Posterior cingulate gyrus (tissue), 11 donors: ENCODE results near the gene ASPG.

Experiments used
- DNase-seq, 10 donors: peaks; one replicate each; pipeline versions ENCODE4 v3.0.0 to v3.0.0-alpha.2; 2020 to 2021; ENCODE audit warnings: mixed read lengths in 3 of 10
- intact Hi-C: fragments of 100-400 bp; cut with DNase I; formaldehyde crosslinking; loops from one replicate; pipeline ENCODE4 v1.15.1; 2023

ASPG gene

GRCh38 chr14:104112609-104113571 is 27.4 kb downstream of the ASPG start:
- intact Hi-C loops, result no loop called here
- peak in 5 of 10 donors; percentile 3 to 59 (median 52) for DNase-seq

GRCh38 chr14:104113631-104114420 is 28.3 kb downstream of the ASPG start:
- DNase-seq, result peak in 6 of 10 donors; percentile 1 to 75 (median 36)
- intact Hi-C loops, result no loop called here

GRCh38 chr14:104114421-104115130 is 29.1 kb downstream of the ASPG start:
- intact Hi-C loops, result no loop called here

GRCh38 chr14:104115131-104115600 is 29.7 kb downstream of the ASPG start:
- peak in 5 of 10 donors; percentile 1 to 65 (median 37) for DNase-seq
- intact Hi-C loops, result no loop called here

More at GRCh38 chr14:104114421-104115130, 29.1 kb downstream of the ASPG start:
- peak in 6 of 10 donors; percentile 0 to 72 (median 44) for DNase-seq

- peak in 4 of 10 donors; percentile 24 to 74 (median 52) for DNase-seq
- intact Hi-C loops, result no loop called here
These were observed 30.3 kb downstream of the ASPG start for GRCh38 chr14:104115691-104116287.

DNA sequence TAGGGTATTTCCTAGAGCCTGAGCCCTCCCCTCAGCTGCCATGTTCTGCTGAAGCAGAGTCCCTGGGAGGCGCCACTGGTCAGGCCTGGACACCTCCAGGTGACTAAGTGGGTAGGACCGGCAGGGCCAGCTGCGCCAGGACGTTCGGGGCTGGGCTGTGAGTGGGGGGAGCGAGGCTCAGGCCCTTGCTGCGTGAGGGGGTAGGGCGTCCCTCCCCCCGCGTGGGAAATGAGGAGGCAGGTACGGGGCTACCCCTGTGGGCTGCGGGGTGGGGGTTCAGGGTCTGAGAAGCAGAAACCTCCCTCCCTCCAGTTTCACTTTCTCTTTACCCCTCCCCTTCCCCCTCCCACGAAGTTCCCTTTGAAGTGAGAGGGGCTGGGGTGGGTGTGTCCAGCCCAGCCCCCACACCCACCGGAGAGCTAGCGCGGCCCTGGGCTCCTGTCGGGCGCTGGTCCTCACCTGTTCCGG is 30.8 kb downstream of the ASPG start:
- peak in 3 of 10 donors; percentile 4 to 54 (median 53) for DNase-seq
- intact Hi-C loops, result no loop called here

DNA sequence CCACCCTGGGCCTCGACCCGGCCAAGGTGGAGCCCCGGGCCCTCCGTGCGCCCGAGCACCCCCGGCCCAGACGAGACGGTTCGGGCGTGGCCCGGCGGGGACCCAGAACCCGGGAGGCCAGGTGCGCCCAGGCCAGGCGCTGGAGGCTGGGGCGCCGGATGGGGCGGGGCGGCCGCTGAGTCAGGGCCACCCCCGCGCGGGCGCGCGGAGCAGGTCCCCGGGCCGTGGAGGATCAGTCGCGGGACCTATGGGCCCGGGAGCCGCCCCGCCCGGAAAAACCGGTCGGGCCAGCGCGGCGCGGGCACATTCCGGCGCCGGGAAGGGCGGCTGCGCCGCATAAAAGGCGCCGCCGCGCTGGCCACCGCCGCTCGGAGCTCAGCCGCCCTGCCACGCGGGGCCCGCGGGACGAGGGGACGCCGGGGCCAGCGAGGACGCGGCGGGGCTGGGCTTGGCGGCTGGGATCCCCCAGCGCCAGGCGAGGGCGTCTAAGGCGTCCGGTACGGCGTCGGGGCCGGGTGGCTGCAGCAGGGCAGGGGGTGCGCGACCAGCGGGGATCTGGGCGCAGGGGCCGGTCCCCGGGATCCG is 31.3 kb downstream of the ASPG start:
- DNase-seq, result peak in 5 of 10 donors; percentile 4 to 67 (median 62)
- intact Hi-C loops, result no loop called here

DNA sequence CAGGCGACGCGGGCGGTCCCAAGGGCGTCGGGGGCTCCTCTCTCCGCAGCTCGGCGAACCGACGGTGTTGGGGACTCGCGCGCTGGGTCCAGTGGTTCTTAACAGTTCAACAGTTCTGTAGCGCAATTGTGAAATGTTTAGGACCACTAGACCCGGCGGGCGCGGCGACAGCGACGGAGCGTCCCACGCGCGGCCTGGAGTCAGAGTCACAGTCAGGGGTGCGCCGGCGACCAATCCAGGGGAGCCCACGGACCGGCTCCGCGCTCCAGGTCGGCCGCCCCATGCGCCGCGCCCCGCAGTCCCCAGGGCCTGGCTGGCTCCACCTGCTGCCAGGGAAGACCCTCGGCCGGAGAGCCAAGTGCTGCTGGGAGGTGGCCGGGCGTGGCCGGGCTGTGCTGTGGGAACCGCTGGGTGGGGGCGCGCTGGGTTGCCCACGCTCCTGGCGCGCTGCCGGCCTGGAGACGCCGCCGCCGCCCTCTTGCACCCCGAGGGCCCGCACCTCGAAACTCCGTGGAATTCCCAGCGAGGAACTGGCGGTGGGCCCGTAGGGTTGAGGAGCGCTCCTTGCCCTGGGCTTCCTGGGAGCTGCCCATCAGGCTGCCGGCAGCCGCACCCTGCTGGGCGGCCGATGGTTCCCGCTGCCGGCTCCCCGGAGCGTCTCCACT is 32.0 kb downstream of the ASPG start:
- DNase-seq, result peak in 4 of 10 donors; percentile 23 to 77 (median 66)
- intact Hi-C loops, result no loop called here

GRCh38 chr14:104118006-104118844 is 32.7 kb downstream of the ASPG start:
- intact Hi-C loops, result no loop called here
- DNase-seq, result peak in 5 of 10 donors; percentile 2 to 81 (median 64)

GRCh38 chr14:104119119-104119487 is 33.6 kb downstream of the ASPG start:
- peak in 6 of 10 donors; percentile 1 to 74 (median 38) for DNase-seq

DNA sequence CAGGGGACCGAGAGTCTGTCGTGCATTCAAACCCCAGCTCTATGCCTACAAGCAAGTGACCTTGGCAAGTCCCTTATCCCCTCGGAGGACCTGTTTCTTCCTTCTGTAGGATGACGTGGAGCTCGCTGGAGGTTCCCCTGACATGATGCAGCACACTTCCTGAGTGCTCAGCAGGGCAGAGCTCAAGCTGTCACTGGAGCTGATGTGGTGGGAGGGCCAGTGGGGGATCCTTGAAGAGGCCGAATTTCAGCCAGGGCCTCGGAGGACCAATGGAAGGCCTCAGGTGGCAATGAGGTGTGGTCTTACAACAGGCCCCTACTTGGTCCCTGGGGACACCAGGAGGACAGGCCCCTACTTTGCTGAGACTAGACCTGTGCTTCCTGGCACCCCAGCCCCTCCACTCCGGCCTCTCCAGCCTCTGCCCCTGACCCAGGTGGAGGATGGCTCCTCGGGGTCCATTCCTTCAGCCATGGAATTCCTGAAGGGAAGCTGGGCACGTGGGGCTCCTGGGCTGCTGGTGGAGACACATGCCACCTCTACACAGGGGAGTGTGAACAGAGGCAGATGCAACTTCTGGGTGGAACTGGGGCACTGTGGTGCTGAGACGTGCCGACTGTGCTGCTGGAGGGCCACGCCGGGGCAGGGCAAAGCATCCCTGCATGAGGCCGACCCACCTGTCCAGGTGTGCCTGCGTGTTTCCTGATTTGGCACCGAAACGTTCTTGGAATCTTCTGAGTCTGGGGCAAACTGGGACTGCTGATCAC is 34.2 kb downstream of the ASPG start:
- peak in 6 of 10 donors; percentile 4 to 83 (median 49) for DNase-seq
- intact Hi-C loops, result no loop called here

More at GRCh38 chr14:104119119-104119487, 33.6 kb downstream of the ASPG start:
- intact Hi-C loops, result no loop called here

GRCh38 chr14:104120281-104120741 is 34.8 kb downstream of the ASPG start:
- intact Hi-C loops, result no loop called here
- DNase-seq, result peak in 5 of 10 donors; percentile 43 to 92 (median 81)

- peak in 1 of 10 donors; percentile 10 for DNase-seq
- intact Hi-C loops, result no loop called here
These were observed 35.6 kb downstream of the ASPG start for GRCh38 chr14:104121142-104121541.

DNA sequence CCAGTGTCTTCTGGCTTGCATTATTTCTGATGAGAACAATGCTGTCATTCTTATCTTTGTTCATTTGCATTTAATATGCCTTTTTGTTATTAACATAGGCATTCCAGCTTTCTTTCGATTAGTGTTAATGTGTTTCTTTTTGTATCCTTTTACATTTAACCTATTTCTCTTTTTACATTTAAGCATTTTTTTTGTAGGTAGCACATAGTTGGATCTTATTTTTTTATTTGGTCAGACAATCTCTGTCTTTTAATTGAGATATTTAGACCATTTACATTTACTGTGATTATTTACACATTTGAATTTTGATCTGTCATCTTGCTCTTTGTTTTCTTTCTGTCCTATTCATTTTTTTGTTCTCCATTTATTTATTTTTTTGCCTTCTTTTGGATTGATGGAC is 38.4 kb downstream of the ASPG start:
- intact Hi-C loops, result no loop called here

DNA sequence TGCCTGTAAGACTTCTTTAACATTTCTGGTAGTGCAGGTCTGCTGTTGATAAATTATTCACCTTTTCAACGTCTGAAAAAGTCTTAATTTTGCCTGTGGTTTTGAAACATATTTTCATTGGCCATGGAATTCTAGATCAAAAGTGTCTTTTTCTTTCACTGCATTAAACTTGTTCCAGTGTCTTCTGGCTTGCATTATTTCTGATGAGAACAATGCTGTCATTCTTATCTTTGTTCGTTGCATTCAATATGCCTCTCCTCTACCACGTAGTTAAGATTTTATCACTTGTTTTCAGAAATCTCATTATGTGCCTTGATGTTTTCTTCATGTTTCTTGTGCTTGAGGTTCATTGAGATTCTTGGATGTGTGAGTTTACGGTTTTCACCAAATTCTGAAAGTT is 39.5 kb downstream of the ASPG start:
- DNase-seq, result no peak
- intact Hi-C loops, result no loop called here

More for the DNA sequence above, 38.4 kb downstream of the ASPG start:
- no peak for DNase-seq

DNA sequence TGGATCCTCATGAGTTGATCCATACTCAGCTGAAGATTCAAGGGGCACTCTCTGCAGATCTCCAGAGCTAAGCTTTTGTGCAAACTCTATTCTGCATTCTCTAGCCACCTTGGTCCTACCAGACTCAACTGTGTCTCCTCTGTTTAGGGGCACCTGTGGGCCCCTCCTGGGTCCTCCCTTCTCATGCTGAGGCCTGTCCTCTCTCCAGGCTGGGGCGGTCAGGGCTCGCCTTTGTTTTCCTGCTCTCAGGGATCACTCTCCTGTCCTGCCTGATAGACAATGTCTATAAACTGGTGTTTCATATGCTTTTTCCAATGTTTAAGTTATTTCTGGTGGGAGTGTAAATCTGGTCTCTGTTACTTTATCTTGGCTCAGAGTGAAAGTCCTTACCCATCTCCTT is 41.3 kb downstream of the ASPG start:
- intact Hi-C loops, result no loop called here
- DNase-seq, result no peak

GRCh38 chr14:104128981-104129380 is 43.5 kb downstream of the ASPG start:
- intact Hi-C loops, result no loop called here
- no peak for DNase-seq
